ENCODE measurements around the gene NHLH1. TPM values are rescaled to one million over a fixed set of nuclear protein-coding genes. Genes with fewer than 3 reads are reported as not detected.

Gene NHLH1
- total and polyA plus RNA-seq, 2 donors (not counting 1 experiment from before 2014, with no cell fraction given) = 0.27 to 0.39 TPM

- Mint-ChIP-seq H3K27me3 (no peaks in the 10 kb centered on the region), H3K27ac (no peak overlapping the region), H3K9me3 (ENCODE audit: insufficient read depth) (no peaks in the 10 kb centered on the region), H3K4me1 (no peaks in the 10 kb centered on the region), H3K4me3 (no peak overlapping the region)
- Histone ChIP-seq H3K4me3 (ENCODE audit: control extremely low read depth in 1 of 5, extremely low read depth in 1 of 5, insufficient read depth in 1 of 5, low read depth in 2 of 5, low read length in 4 of 5) (no peak overlapping the region), H2AFZ (ENCODE audit: insufficient read depth, low read depth, low read length, poor library complexity, severe bottlenecking) (no peak overlapping the region), H3K9ac (ENCODE audit: low read length) (no peak overlapping the region), H3K27ac (ENCODE audit: low read length in 2 of 2) (no peak overlapping the region), H3K36me3 (replicated peaks in 1 of 2; ENCODE audit: control extremely low read depth in 1 of 2, control insufficient read depth in 1 of 2, extremely low read depth in 1 of 2, insufficient read depth in 2 of 2, low read length in 1 of 2) (no peaks in the 10 kb centered on the region), H3K4me2 (replicated peaks; ENCODE audit: low read depth, low read length, poor library complexity, severe bottlenecking) (no peak overlapping the region), H3K4me1 (ENCODE audit: control insufficient read depth in 2 of 2, insufficient read depth in 2 of 2, low read length in 2 of 2) (no peaks in the 10 kb centered on the region), H3K79me2 (ENCODE audit: control insufficient read depth, insufficient read depth, low read length) (no peaks in the 10 kb centered on the region), H3K27me3 (replicated peaks in 1 of 4; ENCODE audit: control extremely low read depth in 1 of 4, control insufficient read depth in 3 of 4, insufficient read depth in 4 of 4, low read length in 3 of 4) (no peaks in the 10 kb centered on the region), H4K20me1 (ENCODE audit: control insufficient read depth, insufficient read depth, low read length, poor library complexity, severe bottlenecking) (no peaks in the 10 kb centered on the region), H3K9me3 (ENCODE audit: control extremely low read depth in 1 of 3, control insufficient read depth in 2 of 3, insufficient read depth in 1 of 3, low read length in 2 of 3) (no peaks in the 10 kb centered on the region)
- ChIA-PET CTCF (interaction anchor here (1.0 to 2.0 kb wide), 4 partner anchors 40 to 202 kb away, joined by 3 to 19 read pairs (median 7); no protein-coding TSS in a partner anchor), POLR2A (no interaction called here)
- ATAC-seq (ENCODE audit: low read depth) (no peak), DNase-seq (no peak)
- no peak for TF ChIP-seq EZH2 (IDR thresholded peaks at IDR 0.05; ENCODE audit: borderline replicate concordance, insufficient read depth, low read depth, low read length, poor library complexity, severe bottlenecking)
- no peak for TF ChIP-seq CTCF (IDR thresholded peaks at IDR 0.05)
- intact Hi-C loops (cut with micrococcal nuclease) = no loop called here
- 90% methylated on average over 4 of the region's 4 CpGs for WGBS (ENCODE audit: insufficient coverage)
Measured at GRCh38 chr1:160416369-160416768, 49.5 kb downstream of the NHLH1 start.

- no peak overlapping the region for H3K27ac Mint-ChIP-seq
- H3K9me3 ChIP-seq (ENCODE audit: control extremely low read depth in 1 of 3, control insufficient read depth in 2 of 3, insufficient read depth in 1 of 3, low read length in 2 of 3) = no peaks in the 10 kb centered on the region
- H3K4me1 ChIP-seq (ENCODE audit: control insufficient read depth in 2 of 2, insufficient read depth in 2 of 2, low read length in 2 of 2) = no peaks in the 10 kb centered on the region
- ATAC-seq (ENCODE audit: low read depth) (no peak), DNase-seq (no peak)
- WGBS (ENCODE audit: insufficient coverage) = 86% methylated on average over 6 of the region's 6 CpGs
- ChIA-PET CTCF (interaction anchor here (0.7 kb wide), 1 partner anchor 126 kb away, joined by 3 read pairs; no protein-coding TSS in a partner anchor), POLR2A (no interaction called here)
- no peaks in the 10 kb centered on the region for H3K9me3 Mint-ChIP-seq (ENCODE audit: insufficient read depth)
- no peaks in the 10 kb centered on the region for H3K27me3 ChIP-seq (replicated peaks in 1 of 4; ENCODE audit: control extremely low read depth in 1 of 4, control insufficient read depth in 3 of 4, insufficient read depth in 4 of 4, low read length in 3 of 4)
- no peak overlapping the region for H3K4me3 Mint-ChIP-seq
- TF ChIP-seq CTCF (IDR thresholded peaks at IDR 0.05) = no peak
- no peak for TF ChIP-seq EZH2 (IDR thresholded peaks at IDR 0.05; ENCODE audit: borderline replicate concordance, insufficient read depth, low read depth, low read length, poor library complexity, severe bottlenecking)
- H3K79me2 ChIP-seq (ENCODE audit: control insufficient read depth, insufficient read depth, low read length) = no peaks in the 10 kb centered on the region
- H3K4me1 Mint-ChIP-seq = no peaks in the 10 kb centered on the region
- H3K27ac ChIP-seq (ENCODE audit: low read length in 2 of 2) = no peak overlapping the region
- intact Hi-C loops (cut with micrococcal nuclease) = no loop called here
- H3K36me3 ChIP-seq (replicated peaks in 1 of 2; ENCODE audit: control extremely low read depth in 1 of 2, control insufficient read depth in 1 of 2, extremely low read depth in 1 of 2, insufficient read depth in 2 of 2, low read length in 1 of 2) = no peaks in the 10 kb centered on the region
- no peak overlapping the region for H2AFZ ChIP-seq (ENCODE audit: insufficient read depth, low read depth, low read length, poor library complexity, severe bottlenecking)
- no peak overlapping the region for H3K4me3 ChIP-seq (ENCODE audit: control extremely low read depth in 1 of 5, extremely low read depth in 1 of 5, insufficient read depth in 1 of 5, low read depth in 2 of 5, low read length in 4 of 5)
- no peak overlapping the region for H3K4me2 ChIP-seq (replicated peaks; ENCODE audit: low read depth, low read length, poor library complexity, severe bottlenecking)
- no peak overlapping the region for H3K9ac ChIP-seq (ENCODE audit: low read length)
- H3K27me3 Mint-ChIP-seq = no peaks in the 10 kb centered on the region
- no peaks in the 10 kb centered on the region for H4K20me1 ChIP-seq (ENCODE audit: control insufficient read depth, insufficient read depth, low read length, poor library complexity, severe bottlenecking)
Measured at GRCh38 chr1:160418483-160418882, 51.6 kb downstream of the NHLH1 start.

All from B cell (primary cell).